Measurements from ENCODE around the gene GPR17.

The GPR17 gene

GRCh38 chr2:127654084-127654837 is 8.3 kb downstream of the GPR17 start:
- Histone ChIP-seq H3K9me2 (replicated peaks; ENCODE audit: control insufficient read depth, low read length) (no peaks in the 10 kb centered on the region), H3F3A (ENCODE audit: control insufficient read depth, insufficient read depth) (no peaks in the 10 kb centered on the region; the same call in 1 of the 2 replicates), H4K20me1 (ENCODE audit: control insufficient read depth, insufficient read depth, low read depth, low read length) (no peaks in the 10 kb centered on the region), H3K4me3 (ENCODE audit: low read length) (no peak overlapping the region), H3K9me3 (ENCODE audit: control insufficient read depth, insufficient read depth, low read length) (no peaks in the 10 kb centered on the region), H3K36me3 (ENCODE audit: control insufficient read depth, low read length) (no peaks in the 10 kb centered on the region), H3K27ac (ENCODE audit: low read depth, low read length) (no peak overlapping the region), H3K79me2 (ENCODE audit: control insufficient read depth, low read length) (no peaks in the 10 kb centered on the region), H3K4me2 (ENCODE audit: low read length) (no peak overlapping the region), H3K4me1 (ENCODE audit: control insufficient read depth, low read length) (peaks cover 27% of the 10 kb centered on the region), H3K27me3 (ENCODE audit: control insufficient read depth, low read length) (no peaks in the 10 kb centered on the region)
- TF ChIP-seq CTCF (IDR thresholded peaks at IDR 0.05; ENCODE audit: low read depth, low read length, poor library complexity, severe bottlenecking) (no peak), EZH2phosphoT487 (IDR thresholded peaks at IDR 0.05; ENCODE audit: borderline replicate concordance, low read length) (no peak)

- Histone ChIP-seq H4K20me1 (ENCODE audit: control insufficient read depth, insufficient read depth, low read depth, low read length) (no peaks in the 10 kb centered on the region), H3K27me3 (ENCODE audit: control insufficient read depth, low read length) (no peaks in the 10 kb centered on the region), H3K4me3 (ENCODE audit: low read length) (no peak overlapping the region), H3K79me2 (ENCODE audit: control insufficient read depth, low read length) (no peaks in the 10 kb centered on the region), H3K9me2 (replicated peaks; ENCODE audit: control insufficient read depth, low read length) (no peaks in the 10 kb centered on the region), H3K4me2 (ENCODE audit: low read length) (no peak overlapping the region), H3K36me3 (ENCODE audit: control insufficient read depth, low read length) (no peaks in the 10 kb centered on the region), H3K9me3 (ENCODE audit: control insufficient read depth, insufficient read depth, low read length) (no peaks in the 10 kb centered on the region), H3K27ac (ENCODE audit: low read depth, low read length) (no peak overlapping the region), H3F3A (ENCODE audit: control insufficient read depth, insufficient read depth) (no peaks in the 10 kb centered on the region; the same call in 1 of the 2 replicates), H3K4me1 (ENCODE audit: control insufficient read depth, low read length) (peaks cover 22% of the 10 kb centered on the region)
- TF ChIP-seq CTCF (IDR thresholded peaks at IDR 0.05; ENCODE audit: low read depth, low read length, poor library complexity, severe bottlenecking) (no peak), EZH2phosphoT487 (IDR thresholded peaks at IDR 0.05; ENCODE audit: borderline replicate concordance, low read length) (no peak)
These were observed 8.9 kb downstream of the GPR17 start for GRCh38 chr2:127654838-127655175.

- Histone ChIP-seq H3K9me2 (replicated peaks; ENCODE audit: control insufficient read depth, low read length) (no peaks in the 10 kb centered on the region), H3K27me3 (ENCODE audit: control insufficient read depth, low read length) (no peaks in the 10 kb centered on the region), H3K36me3 (ENCODE audit: control insufficient read depth, low read length) (no peaks in the 10 kb centered on the region), H3K27ac (ENCODE audit: low read depth, low read length) (no peak overlapping the region), H4K20me1 (ENCODE audit: control insufficient read depth, insufficient read depth, low read depth, low read length) (no peaks in the 10 kb centered on the region), H3K4me2 (ENCODE audit: low read length) (no peak overlapping the region), H3K9me3 (ENCODE audit: control insufficient read depth, insufficient read depth, low read length) (no peaks in the 10 kb centered on the region), H3K4me1 (ENCODE audit: control insufficient read depth, low read length) (peaks cover 20% of the 10 kb centered on the region), H3K4me3 (ENCODE audit: low read length) (no peak overlapping the region), H3K79me2 (ENCODE audit: control insufficient read depth, low read length) (no peaks in the 10 kb centered on the region), H3F3A (ENCODE audit: control insufficient read depth, insufficient read depth) (no peaks in the 10 kb centered on the region; the same call in 1 of the 2 replicates)
- TF ChIP-seq CTCF (IDR thresholded peaks at IDR 0.05; ENCODE audit: low read depth, low read length, poor library complexity, severe bottlenecking) (no peak), EZH2phosphoT487 (IDR thresholded peaks at IDR 0.05; ENCODE audit: borderline replicate concordance, low read length) (no peak)
These were observed 9.5 kb downstream of the GPR17 start for GRCh38 chr2:127655209-127656073.

Data from DOHH2 (cell line).